NB4 (cell line): ENCODE measurements around the gene PTCH2.
"Not testable (repeated sequence)": the region's sequence is repeated elsewhere in the genome, so short reads cannot be mapped to it uniquely, and the experiment has no call there.

ENCODE experiments used
- DNase-seq: peaks from one replicate; pipeline ENCODE4 v3.0.0; 2010; ENCODE audit warnings: low read depth
- H3K4me3 ChIP-seq: one replicate; pipeline ENCODE4 v1.5.1; 2011; ENCODE audit warnings: mild to moderate bottlenecking, low read depth, low read length, moderate library complexity
- MYC ChIP-seq: IDR thresholded peaks from 2 replicates; pipeline ENCODE4 v1.6.1; 2011; ENCODE audit warnings: low read depth, low read length
- POLR2A ChIP-seq: IDR thresholded peaks from 2 replicates; pipeline ENCODE4 v1.6.1; 2011; ENCODE audit warnings: mild to moderate bottlenecking; ENCODE audit not compliant: insufficient read length; ENCODE audit errors: extremely low read depth
- TF ChIP-seq, protein P1 (sequence below): IDR thresholded peaks from 2 replicates; pipeline ENCODE4 v1.6.1; 2011; ENCODE audit warnings: low read depth, low read length
- TF ChIP-seq, protein P2 (sequence below): IDR thresholded peaks from one replicate; pipeline ENCODE4 v1.5.1; 2012; ENCODE audit warnings: low read depth, low read length

Gene PTCH2

DNA sequence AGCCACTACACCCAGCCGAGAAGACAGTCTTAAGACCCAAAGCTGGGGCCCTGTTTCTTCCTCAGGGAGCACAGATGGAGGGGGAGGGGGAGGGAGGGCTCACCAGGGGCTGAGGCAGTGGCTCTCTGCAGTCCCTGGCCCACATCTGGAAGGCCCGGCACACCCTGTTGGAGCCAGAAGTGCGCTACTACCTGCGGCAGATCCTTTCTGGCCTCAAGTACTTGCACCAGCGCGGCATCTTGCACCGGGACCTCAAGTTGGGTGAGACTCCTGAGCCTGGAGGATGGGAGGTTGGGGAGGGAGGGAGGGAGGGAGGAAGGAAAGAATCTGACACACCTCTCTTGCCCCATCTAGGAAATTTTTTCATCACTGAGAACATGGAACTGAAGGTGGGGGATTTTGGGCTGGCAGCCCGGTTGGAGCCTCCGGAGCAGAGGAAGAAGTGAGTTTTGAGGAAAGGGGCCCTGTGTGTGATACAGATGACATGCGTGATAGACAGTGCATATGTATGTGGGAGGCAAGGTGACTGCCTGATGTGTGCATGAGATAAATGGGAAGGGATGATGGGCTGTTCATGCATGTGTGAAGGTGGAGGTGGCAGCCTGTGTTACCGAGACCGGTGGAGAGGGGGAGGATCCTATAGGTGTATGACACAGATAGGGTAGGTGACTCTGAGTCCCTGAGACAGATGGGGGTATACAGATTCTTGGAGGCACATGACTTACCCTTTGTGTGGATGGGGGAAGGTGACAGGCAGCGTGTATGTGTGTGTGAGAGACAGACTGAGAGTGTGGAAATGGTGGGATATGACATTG, 41.4 kb downstream of the PTCH2 start:
- H3K4me3 ChIP-seq, result no peak overlapping the region
- TF ChIP-seq MYC (no peak), POLR2A (no peak)
- TF ChIP-seq, protein P1, sequence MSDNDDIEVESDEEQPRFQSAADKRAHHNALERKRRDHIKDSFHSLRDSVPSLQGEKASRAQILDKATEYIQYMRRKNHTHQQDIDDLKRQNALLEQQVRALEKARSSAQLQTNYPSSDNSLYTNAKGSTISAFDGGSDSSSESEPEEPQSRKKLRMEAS, result no peak
- TF ChIP-seq, protein P2, sequence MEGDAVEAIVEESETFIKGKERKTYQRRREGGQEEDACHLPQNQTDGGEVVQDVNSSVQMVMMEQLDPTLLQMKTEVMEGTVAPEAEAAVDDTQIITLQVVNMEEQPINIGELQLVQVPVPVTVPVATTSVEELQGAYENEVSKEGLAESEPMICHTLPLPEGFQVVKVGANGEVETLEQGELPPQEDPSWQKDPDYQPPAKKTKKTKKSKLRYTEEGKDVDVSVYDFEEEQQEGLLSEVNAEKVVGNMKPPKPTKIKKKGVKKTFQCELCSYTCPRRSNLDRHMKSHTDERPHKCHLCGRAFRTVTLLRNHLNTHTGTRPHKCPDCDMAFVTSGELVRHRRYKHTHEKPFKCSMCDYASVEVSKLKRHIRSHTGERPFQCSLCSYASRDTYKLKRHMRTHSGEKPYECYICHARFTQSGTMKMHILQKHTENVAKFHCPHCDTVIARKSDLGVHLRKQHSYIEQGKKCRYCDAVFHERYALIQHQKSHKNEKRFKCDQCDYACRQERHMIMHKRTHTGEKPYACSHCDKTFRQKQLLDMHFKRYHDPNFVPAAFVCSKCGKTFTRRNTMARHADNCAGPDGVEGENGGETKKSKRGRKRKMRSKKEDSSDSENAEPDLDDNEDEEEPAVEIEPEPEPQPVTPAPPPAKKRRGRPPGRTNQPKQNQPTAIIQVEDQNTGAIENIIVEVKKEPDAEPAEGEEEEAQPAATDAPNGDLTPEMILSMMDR, result no peak
- DNase-seq, result no peak

DNA sequence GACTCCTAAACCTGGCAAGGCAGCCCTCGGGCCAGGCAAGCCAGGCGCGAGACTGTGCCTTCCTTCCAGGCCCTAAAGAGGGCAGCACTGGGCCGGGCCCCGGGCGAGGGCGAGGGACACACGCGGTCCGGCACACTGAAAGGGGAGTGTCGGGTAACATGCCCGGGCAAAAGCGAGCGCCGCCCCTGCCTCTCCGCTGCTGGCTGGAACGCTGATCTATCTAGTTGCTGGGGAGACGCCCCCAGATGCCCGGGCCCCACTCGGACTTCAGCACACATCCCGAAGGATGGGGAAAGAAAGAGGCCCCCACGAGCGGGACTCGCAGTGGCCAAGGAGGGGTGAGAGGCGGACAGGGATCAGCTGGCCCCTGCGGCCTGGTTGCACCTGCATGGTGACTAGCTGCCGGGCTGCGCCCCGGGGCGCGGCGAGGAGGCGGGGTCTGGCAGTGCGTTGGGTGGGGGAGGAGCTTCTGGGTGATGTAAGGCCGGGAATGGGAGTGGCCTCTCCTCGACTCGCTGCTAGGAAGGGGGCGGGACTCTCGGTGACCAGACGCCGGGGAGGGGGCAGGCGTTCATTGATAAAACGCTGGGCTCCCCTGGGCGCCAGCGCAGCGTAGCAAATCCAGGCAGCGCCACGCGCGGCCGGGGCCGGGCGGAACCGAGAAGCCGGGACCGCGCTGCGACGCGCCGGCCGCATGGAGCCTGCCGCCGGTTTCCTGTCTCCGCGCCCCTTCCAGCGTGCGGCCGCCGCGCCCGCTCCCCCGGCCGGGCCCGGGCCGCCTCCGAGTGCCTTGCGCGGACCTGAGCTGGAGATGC, 43.1 kb downstream of the PTCH2 start, which contains the start of gene PLK3:
Gene PLK3, plus strand, starts transcription at position 608 of the 815 bp plus-strand sequence. Its CDS starts 87 bp downstream, at position 695.
- DNase-seq, result peak; percentile 97
- TF ChIP-seq POLR2A (peak; percentile 55), MYC (peak; percentile 98)
- TF ChIP-seq, protein P1, result peak; percentile 92
- TF ChIP-seq, protein P2, result peak; percentile 70
- H3K4me3 ChIP-seq, result peak within 1 kb of the TSS; percentile 56

- DNase-seq, result no peak
- no peak for TF ChIP-seq MYC
- TF ChIP-seq, protein P1, result no peak
- no peak for TF ChIP-seq POLR2A
- TF ChIP-seq, protein P2, result no peak
- H3K4me3 ChIP-seq, result no peak overlapping the region
Measured at GRCh38 chr1:44798481-44799365, 44.3 kb downstream of the PTCH2 start.

DNA sequence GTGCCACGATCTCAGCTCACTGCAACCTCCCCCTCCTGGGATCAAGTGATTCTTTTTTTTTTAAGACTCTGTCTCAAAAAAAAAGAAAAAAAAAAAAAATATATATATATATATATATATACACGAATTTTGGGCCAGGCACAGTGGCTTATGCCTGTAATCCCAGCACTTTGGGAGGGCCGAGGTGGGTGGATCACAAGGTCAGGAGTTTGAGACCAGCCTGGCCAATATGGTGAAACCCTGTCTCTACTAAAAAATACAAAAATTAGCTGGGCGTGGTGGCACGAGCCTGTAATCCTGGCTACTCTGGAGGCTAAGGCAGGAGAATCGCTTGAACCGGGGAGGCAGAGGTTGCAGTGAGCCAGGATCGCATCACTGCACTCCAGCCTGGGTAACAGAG, 45.2 kb downstream of the PTCH2 start:
- not testable (repeated sequence) for DNase-seq, H3K4me3 ChIP-seq

DNA sequence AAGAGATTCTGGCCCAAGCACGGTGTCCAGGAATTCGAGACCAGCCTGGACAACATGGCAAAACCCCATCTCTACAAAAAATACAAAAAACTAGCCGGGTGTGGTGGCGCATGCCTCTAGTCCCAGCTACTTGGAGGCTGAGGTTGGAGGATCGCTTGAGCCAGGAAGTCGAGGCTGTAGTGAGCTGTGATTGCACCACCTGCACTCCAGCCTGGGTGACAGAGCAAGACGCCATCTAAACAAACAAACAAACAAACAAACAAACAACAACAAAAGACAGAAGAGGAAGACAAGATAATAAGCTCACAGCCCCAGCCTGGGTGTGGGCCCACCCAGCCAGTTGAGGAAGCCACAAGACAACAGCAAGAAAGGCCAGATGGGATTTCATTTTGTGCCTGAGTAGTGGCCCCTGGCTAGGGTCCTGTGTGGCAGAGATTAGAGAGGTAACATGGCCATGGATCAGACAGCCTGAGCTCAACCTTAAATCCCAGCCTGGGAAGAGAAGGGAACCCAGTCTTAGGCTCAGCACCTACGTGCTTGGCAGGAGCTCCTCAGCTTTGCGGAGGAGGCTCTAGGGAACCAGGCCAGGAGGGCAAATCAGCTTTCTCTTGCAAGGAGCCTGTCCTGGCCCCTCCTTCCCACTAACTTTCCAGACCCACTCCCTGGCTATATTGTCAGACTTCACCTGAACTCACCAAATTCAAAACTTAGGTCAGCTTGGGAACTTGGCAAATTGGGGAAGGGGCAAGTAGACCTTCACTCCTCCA, 50.1 kb downstream of the PTCH2 start:
- no peak overlapping the region for H3K4me3 ChIP-seq
- no peak for DNase-seq
- TF ChIP-seq POLR2A (no peak), MYC (no peak)
- TF ChIP-seq, protein P1, result no peak
- TF ChIP-seq, protein P2, result no peak
